Measurements from ENCODE around the gene CLEC10A.

Gene CLEC10A

DNA sequence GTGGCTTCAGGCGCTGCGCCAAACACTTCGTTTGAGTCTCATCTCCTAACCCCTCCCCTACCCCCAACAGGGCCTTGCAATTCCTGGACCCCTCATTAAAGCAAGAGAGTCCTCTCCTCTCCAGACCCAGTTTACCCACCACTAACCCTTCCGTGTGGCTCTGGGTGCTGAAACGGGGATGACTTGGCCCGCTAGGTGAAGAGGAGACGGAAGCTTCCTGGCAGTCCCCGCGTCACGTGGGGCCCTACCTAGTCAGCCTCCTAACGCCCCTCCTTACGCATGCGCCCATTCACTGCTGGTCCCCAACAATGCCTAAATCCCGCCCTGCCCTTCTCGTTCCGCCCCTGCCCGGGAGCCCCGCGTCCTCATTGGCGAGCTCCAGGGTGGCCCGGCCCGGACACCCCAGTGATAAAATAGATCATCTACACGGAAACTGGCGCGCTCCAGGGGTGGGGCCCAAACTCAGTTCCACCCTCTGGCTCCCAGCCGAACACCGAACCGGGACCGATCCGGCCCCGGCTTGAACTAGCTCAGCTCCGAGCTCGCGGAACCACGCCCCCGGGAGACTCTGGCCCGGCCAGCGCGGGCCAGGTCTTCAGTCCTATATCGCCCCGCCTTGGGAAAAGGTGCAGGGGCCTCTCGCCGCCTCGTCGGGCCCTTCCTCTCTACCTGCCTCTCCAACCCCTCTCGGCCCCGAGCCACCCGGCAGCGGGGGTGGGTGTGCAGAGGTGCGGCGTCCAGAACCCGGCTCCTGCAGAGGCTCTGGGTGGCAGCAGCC is 44.3 kb downstream of the CLEC10A start, which contains the start of gene SLC16A13:
Gene SLC16A13 (plus strand): TSS at position 425 of the 778 bp plus-strand sequence. CDS start 368 bp downstream, outside the sequence.
- Histone ChIP-seq H3K4me2 (ENCODE audit: low read length, poor library complexity, severe bottlenecking) (peak within 1 kb of the TSS; percentile 85), H3K23ac (ENCODE audit: low read length in 2 of 2) (peak within 1 kb of the TSS in 1 of 2 experiments; percentile 35), H2BK12ac (ENCODE audit: low read length in 2 of 2) (no peak within 1 kb of the TSS), H3K14ac (ENCODE audit: low read length in 2 of 2) (peak within 1 kb of the TSS in 1 of 2 experiments; percentile 69), H3K4me3 (ENCODE audit: insufficient read depth in 1 of 2, low read depth in 1 of 2, low read length in 2 of 2) (peak within 1 kb of the TSS; percentile 67 to 80), H2BK15ac (ENCODE audit: low read depth, poor library complexity, severe bottlenecking) (no peak within 1 kb of the TSS), H3K27ac (ENCODE audit: low read length, poor library complexity, severe bottlenecking) (peak within 1 kb of the TSS; percentile 56), H3K36me3 (ENCODE audit: control insufficient read depth in 1 of 2, insufficient read depth in 2 of 2, low read depth in 1 of 2, low read length in 2 of 2) (peaks cover 0 to 3% of the 10 kb centered on the region in 2 experiments), H4K91ac (ENCODE audit: low read length) (peak within 1 kb of the TSS; percentile 81), H3K4ac (ENCODE audit: low read depth in 1 of 2, low read length in 2 of 2) (peak within 1 kb of the TSS; percentile 88 to 97), H2BK5ac (ENCODE audit: low read depth, low read length, poor library complexity, severe bottlenecking) (no peak within 1 kb of the TSS), H3K27me3 (ENCODE audit: control insufficient read depth in 1 of 2, insufficient read depth in 1 of 2, low read length in 2 of 2) (no peaks in the 10 kb centered on the region), H2AK5ac (ENCODE audit: low read length, severe bottlenecking) (peak within 1 kb of the TSS; percentile 50), H3K18ac (ENCODE audit: low read depth in 1 of 2, low read length in 2 of 2) (peak within 1 kb of the TSS; percentile 86 to 87), H3K9ac (ENCODE audit: low read length) (peak within 1 kb of the TSS; percentile 85), H2AFZ (ENCODE audit: low read depth, low read length) (peak within 1 kb of the TSS; percentile 30), H3K9me3 (ENCODE audit: control insufficient read depth, low read length) (no peaks in the 10 kb centered on the region), H2BK120ac (ENCODE audit: low read depth, low read length) (peak within 1 kb of the TSS; percentile 2), H4K8ac (ENCODE audit: low read length) (peak within 1 kb of the TSS; percentile 54), H3K4me1 (ENCODE audit: control insufficient read depth, insufficient read depth, low read depth, low read length) (peaks cover 16% of the 10 kb centered on the region), H3K79me1 (replicated peaks; ENCODE audit: low read length, poor library complexity, severe bottlenecking) (peaks cover 12% of the 10 kb centered on the region)
- peak; percentile 96 for DNase-seq
- WGBS: under 1% methylated on average over 37 of the region's 52 CpGs

DNA sequence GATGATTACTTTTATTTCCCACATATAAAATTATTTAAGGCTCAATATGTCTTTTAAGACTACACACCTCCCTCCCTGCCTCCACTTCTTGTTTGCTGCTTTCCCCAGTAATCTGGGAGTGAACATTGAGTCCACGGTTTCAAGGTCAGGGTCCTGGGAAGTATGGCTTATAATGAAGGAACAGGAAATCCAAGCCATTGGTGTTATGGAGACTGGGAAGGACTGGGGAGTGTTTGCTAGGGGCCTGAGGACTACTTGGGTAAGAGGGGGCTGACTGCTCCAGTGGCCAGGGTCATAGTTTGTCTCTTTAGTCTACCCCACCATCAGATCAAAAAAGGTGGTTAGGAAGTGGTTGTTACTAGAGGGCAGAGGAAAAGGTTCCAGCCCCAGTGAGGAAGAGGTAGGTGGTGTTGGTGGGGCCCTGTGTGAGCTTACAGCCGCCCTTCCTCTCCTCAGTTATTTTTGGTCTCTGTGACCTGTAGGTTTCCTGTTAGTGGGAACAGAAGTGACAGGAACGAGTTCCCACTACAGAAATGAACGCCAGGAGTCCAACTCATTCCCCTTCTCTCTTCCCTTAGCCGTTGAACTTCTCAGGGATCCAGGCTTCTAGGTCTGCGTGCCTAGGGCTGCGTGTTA is 45.0 kb downstream of the CLEC10A start:
- peaks cover 0 to 3% of the 10 kb centered on the region in 2 experiments for H3K36me3 ChIP-seq (ENCODE audit: control insufficient read depth in 1 of 2, insufficient read depth in 2 of 2, low read depth in 1 of 2, low read length in 2 of 2)
- H2BK5ac ChIP-seq (ENCODE audit: low read depth, low read length, poor library complexity, severe bottlenecking): no peak overlapping the region
- peak overlapping the region; percentile 56 for H3K27ac ChIP-seq (ENCODE audit: low read length, poor library complexity, severe bottlenecking)
- peak overlapping the region; percentile 50 for H2AK5ac ChIP-seq (ENCODE audit: low read length, severe bottlenecking)
- no peak for DNase-seq
- peak overlapping the region; percentile 76 to 86 for H3K18ac ChIP-seq (ENCODE audit: low read depth in 1 of 2, low read length in 2 of 2)
- peak overlapping the region; percentile 88 to 97 for H3K4ac ChIP-seq (ENCODE audit: low read depth in 1 of 2, low read length in 2 of 2)
- H3K4me3 ChIP-seq (ENCODE audit: insufficient read depth in 1 of 2, low read depth in 1 of 2, low read length in 2 of 2): peak overlapping the region; percentile 52 to 80
- no peak overlapping the region for H2BK15ac ChIP-seq (ENCODE audit: low read depth, poor library complexity, severe bottlenecking)
- H2AFZ ChIP-seq (ENCODE audit: low read depth, low read length): no peak overlapping the region
- H3K4me1 ChIP-seq (ENCODE audit: control insufficient read depth, insufficient read depth, low read depth, low read length): peaks cover 16% of the 10 kb centered on the region
- H4K91ac ChIP-seq (ENCODE audit: low read length): peak overlapping the region; percentile 81
- no peak overlapping the region for H3K14ac ChIP-seq (ENCODE audit: low read length in 2 of 2)
- peaks cover 12% of the 10 kb centered on the region for H3K79me1 ChIP-seq (replicated peaks; ENCODE audit: low read length, poor library complexity, severe bottlenecking)
- H4K8ac ChIP-seq (ENCODE audit: low read length): peak overlapping the region; percentile 54
- H3K9me3 ChIP-seq (ENCODE audit: control insufficient read depth, low read length): no peaks in the 10 kb centered on the region
- no peak overlapping the region for H2BK12ac ChIP-seq (ENCODE audit: low read length in 2 of 2)
- H2BK120ac ChIP-seq (ENCODE audit: low read depth, low read length): peak overlapping the region; percentile 2
- WGBS: 23% methylated on average over 6 of the region's 7 CpGs
- peak overlapping the region; percentile 67 for H3K4me2 ChIP-seq (ENCODE audit: low read length, poor library complexity, severe bottlenecking)
- no peaks in the 10 kb centered on the region for H3K27me3 ChIP-seq (ENCODE audit: control insufficient read depth in 1 of 2, insufficient read depth in 1 of 2, low read length in 2 of 2)
- peak overlapping the region; percentile 85 for H3K9ac ChIP-seq (ENCODE audit: low read length)
- peak overlapping the region in 1 of 2 experiments; percentile 35 for H3K23ac ChIP-seq (ENCODE audit: low read length in 2 of 2)

DNA sequence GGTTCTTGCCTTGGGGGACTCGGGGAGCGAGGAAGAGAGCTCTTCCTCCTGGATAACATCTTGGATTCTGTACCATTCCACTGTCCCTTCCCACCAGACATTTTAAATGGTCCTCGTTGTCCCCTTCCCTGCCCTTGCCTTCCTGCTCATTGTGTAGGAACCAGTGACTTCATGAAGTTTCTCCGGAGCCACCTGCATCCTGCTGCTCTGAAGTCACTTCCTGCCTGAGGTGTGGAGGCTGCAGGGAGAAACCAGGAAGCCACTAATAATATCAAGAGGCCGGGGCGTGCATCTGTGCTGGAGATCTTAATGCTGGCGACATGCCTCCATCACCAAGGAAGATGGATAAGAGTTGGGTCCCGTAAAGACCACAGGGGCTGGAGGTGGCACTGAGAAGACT is 50.4 kb downstream of the CLEC10A start:
- Histone ChIP-seq H3K36me3 (ENCODE audit: control insufficient read depth in 1 of 2, insufficient read depth in 2 of 2, low read depth in 1 of 2, low read length in 2 of 2) (no peaks in the 10 kb centered on the region), H2AK5ac (ENCODE audit: low read length, severe bottlenecking) (no peak overlapping the region), H4K91ac (ENCODE audit: low read length) (no peak overlapping the region), H3K4me2 (ENCODE audit: low read length, poor library complexity, severe bottlenecking) (no peak overlapping the region), H3K14ac (ENCODE audit: low read length in 2 of 2) (no peak overlapping the region), H2BK12ac (ENCODE audit: low read length in 2 of 2) (no peak overlapping the region), H3K9me3 (ENCODE audit: control insufficient read depth, low read length) (no peaks in the 10 kb centered on the region), H3K79me1 (replicated peaks; ENCODE audit: low read length, poor library complexity, severe bottlenecking) (no peaks in the 10 kb centered on the region), H3K27me3 (ENCODE audit: control insufficient read depth in 1 of 2, insufficient read depth in 1 of 2, low read length in 2 of 2) (no peaks in the 10 kb centered on the region), H4K8ac (ENCODE audit: low read length) (no peak overlapping the region), H2BK5ac (ENCODE audit: low read depth, low read length, poor library complexity, severe bottlenecking) (no peak overlapping the region), H3K4ac (ENCODE audit: low read depth in 1 of 2, low read length in 2 of 2) (no peak overlapping the region), H3K18ac (ENCODE audit: low read depth in 1 of 2, low read length in 2 of 2) (no peak overlapping the region), H3K27ac (ENCODE audit: low read length, poor library complexity, severe bottlenecking) (no peak overlapping the region), H2BK120ac (ENCODE audit: low read depth, low read length) (no peak overlapping the region), H3K23ac (ENCODE audit: low read length in 2 of 2) (no peak overlapping the region), H3K4me3 (ENCODE audit: insufficient read depth in 1 of 2, low read depth in 1 of 2, low read length in 2 of 2) (no peak overlapping the region), H3K9ac (ENCODE audit: low read length) (no peak overlapping the region), H2BK15ac (ENCODE audit: low read depth, poor library complexity, severe bottlenecking) (no peak overlapping the region), H3K4me1 (ENCODE audit: control insufficient read depth, insufficient read depth, low read depth, low read length) (peaks cover 2% of the 10 kb centered on the region), H2AFZ (ENCODE audit: low read depth, low read length) (no peak overlapping the region)
- DNase-seq: no peak
- WGBS: 80% methylated on average over 8 of the region's 8 CpGs

DNA sequence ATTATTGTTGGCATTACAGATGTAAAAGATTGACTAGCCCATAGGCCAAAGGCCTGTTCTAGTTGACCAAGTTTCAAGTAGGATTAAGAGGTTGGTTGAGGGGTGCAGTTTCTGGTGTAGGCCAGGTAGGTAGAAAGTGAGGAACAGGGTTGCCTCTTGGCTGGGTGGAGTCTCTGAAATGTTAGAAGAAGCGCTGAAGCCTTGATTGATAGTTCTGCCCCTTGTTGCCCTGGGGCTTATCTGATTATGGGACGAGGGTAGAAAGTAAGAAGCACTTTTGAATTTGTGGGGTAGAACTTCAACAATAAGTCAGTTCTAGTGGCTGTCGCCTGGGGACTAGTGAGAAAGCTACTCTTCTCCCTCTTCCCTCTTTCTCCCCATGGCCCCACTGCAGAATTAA is 51.0 kb downstream of the CLEC10A start:
- no peak overlapping the region for H3K4me3 ChIP-seq (ENCODE audit: insufficient read depth in 1 of 2, low read depth in 1 of 2, low read length in 2 of 2)
- H3K23ac ChIP-seq (ENCODE audit: low read length in 2 of 2): no peak overlapping the region
- no peak overlapping the region for H2AK5ac ChIP-seq (ENCODE audit: low read length, severe bottlenecking)
- peaks cover 2% of the 10 kb centered on the region for H3K4me1 ChIP-seq (ENCODE audit: control insufficient read depth, insufficient read depth, low read depth, low read length)
- H3K9me3 ChIP-seq (ENCODE audit: control insufficient read depth, low read length): no peaks in the 10 kb centered on the region
- no peaks in the 10 kb centered on the region for H3K36me3 ChIP-seq (ENCODE audit: control insufficient read depth in 1 of 2, insufficient read depth in 2 of 2, low read depth in 1 of 2, low read length in 2 of 2)
- H3K14ac ChIP-seq (ENCODE audit: low read length in 2 of 2): no peak overlapping the region
- 78% methylated on average over 2 of the region's 3 CpGs for WGBS
- H3K4me2 ChIP-seq (ENCODE audit: low read length, poor library complexity, severe bottlenecking): no peak overlapping the region
- no peak overlapping the region for H4K8ac ChIP-seq (ENCODE audit: low read length)
- no peak overlapping the region for H2BK15ac ChIP-seq (ENCODE audit: low read depth, poor library complexity, severe bottlenecking)
- no peak overlapping the region for H2BK12ac ChIP-seq (ENCODE audit: low read length in 2 of 2)
- H3K27me3 ChIP-seq (ENCODE audit: control insufficient read depth in 1 of 2, insufficient read depth in 1 of 2, low read length in 2 of 2): no peaks in the 10 kb centered on the region
- H3K4ac ChIP-seq (ENCODE audit: low read depth in 1 of 2, low read length in 2 of 2): no peak overlapping the region
- H3K27ac ChIP-seq (ENCODE audit: low read length, poor library complexity, severe bottlenecking): no peak overlapping the region
- no peak overlapping the region for H3K18ac ChIP-seq (ENCODE audit: low read depth in 1 of 2, low read length in 2 of 2)
- H4K91ac ChIP-seq (ENCODE audit: low read length): no peak overlapping the region
- H2BK120ac ChIP-seq (ENCODE audit: low read depth, low read length): no peak overlapping the region
- H2BK5ac ChIP-seq (ENCODE audit: low read depth, low read length, poor library complexity, severe bottlenecking): no peak overlapping the region
- no peak overlapping the region for H3K9ac ChIP-seq (ENCODE audit: low read length)
- no peak for DNase-seq
- H2AFZ ChIP-seq (ENCODE audit: low read depth, low read length): no peak overlapping the region
- H3K79me1 ChIP-seq (replicated peaks; ENCODE audit: low read length, poor library complexity, severe bottlenecking): no peaks in the 10 kb centered on the region
